ENCODE data around the gene PACSIN1. TPM values are rescaled to one million over a fixed set of nuclear protein-coding genes. Genes with fewer than 3 reads are reported as not detected.

Gene PACSIN1, protein sequence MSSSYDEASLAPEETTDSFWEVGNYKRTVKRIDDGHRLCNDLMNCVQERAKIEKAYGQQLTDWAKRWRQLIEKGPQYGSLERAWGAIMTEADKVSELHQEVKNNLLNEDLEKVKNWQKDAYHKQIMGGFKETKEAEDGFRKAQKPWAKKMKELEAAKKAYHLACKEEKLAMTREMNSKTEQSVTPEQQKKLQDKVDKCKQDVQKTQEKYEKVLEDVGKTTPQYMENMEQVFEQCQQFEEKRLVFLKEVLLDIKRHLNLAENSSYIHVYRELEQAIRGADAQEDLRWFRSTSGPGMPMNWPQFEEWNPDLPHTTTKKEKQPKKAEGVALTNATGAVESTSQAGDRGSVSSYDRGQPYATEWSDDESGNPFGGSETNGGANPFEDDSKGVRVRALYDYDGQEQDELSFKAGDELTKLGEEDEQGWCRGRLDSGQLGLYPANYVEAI
- not detected in 2 replicates for total RNA-seq (2014; rRNA removed; shearing (Covaris generic))

DNA sequence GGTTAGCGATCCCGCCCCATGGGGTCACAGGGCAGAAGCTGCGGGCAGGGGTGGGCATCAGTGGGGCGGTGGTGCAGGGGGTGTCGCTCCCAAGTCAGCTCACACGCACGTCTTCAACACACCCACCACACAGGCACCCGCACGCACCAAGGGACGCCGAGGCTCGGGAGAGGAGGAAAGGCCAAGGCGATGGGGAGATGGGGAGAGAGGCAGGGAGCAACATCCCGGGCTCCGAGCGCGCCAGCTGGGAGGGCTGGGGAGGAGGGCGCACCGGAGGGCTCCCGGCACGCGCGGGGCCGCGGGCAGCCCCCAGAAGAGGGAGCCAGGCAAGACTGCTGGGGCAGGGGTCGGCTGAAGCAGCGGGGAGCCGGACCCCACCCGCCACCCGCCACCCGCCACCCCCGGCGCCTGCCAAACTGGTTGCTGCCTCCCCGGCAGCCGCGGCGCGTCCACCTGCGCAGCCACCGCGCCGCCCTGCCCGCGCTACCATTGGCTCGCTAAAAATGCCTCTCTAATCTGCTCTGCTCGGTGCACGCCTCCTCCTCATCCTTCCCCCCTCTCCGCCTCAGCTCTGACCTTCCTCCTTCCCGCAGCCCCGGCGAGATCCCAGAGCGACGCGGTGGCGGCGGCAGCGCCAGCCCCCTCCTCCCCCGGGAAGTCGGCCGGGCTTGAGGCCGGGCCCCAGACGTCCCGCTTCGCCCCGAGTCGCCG lies at the start of gene PACSIN1:
Gene PACSIN1 (plus strand): TSS at position 546 of the 711 bp plus-strand sequence. CDS start 60,230 bp downstream, outside the sequence.
- H3K4me1 ChIP-seq (replicated peaks) = peaks cover 5% of the 10 kb centered on the region
- no peak within 1 kb of the TSS for H3K4me3 ChIP-seq
- no peaks in the 10 kb centered on the region for H3K9me3 ChIP-seq (replicated peaks)
- H3K27me3 ChIP-seq (replicated peaks) = peaks cover 14% of the 10 kb centered on the region
- H3K36me3 ChIP-seq = no peaks in the 10 kb centered on the region
- H3K27ac ChIP-seq = no peak within 1 kb of the TSS
- no peak for DNase-seq (ENCODE audit: low read depth in 1 of 2, low spot score in 2 of 2)

DNA sequence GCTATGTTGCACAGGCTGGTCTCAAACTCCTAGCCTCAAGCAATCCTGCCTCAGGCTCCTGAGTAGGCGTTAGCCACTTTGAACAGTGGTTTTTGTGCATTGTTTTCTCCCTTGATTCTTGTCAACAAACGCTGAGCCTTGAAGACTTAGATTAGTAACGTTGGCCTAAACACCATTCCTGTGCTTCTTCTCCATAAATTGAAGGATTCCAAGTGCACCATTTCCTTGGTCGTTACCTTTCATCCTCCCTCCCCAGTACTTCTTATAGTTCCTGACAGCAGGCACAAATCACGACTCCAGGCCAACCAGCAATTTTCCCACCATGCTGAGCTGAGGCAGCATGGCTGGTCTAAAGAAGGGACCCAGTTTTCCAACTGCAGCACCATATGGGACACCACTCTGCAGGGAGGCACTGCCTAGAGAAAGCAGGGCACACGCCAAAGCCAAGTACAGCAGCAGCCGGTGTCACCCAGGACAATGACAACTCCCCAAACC lies 49.0 kb upstream of the PACSIN1 start:
- no peak for DNase-seq (ENCODE audit: low read depth in 1 of 2, low spot score in 2 of 2)
- no peak overlapping the region for H3K4me3 ChIP-seq
- H3K27ac ChIP-seq = no peak overlapping the region
- no peaks in the 10 kb centered on the region for H3K9me3 ChIP-seq (replicated peaks)
- peaks cover 6% of the 10 kb centered on the region; the same call in 1 of the 2 replicates for H3K4me1 ChIP-seq (replicated peaks)
- no peaks in the 10 kb centered on the region for H3K27me3 ChIP-seq (replicated peaks)
- peaks cover 66% of the 10 kb centered on the region for H3K36me3 ChIP-seq

DNA sequence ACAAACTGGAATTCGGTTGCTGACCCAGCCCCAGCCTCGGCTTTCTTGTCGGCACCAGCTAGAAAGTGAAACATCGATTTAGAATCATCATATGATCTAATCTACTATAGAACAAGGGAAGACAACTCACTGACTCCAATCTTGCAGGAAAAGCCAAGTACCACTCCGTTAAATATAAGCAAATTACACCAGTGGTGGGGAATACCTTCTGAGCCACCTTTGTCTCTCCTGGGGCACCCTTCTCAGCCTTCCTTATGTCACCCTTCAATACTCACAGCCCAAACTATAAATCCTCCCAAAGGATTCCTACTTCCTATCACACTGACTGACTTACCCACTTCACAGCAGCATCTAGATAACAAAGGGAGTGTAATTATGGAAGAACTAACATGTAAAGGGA lies 47.5 kb upstream of the PACSIN1 start:
- no peak overlapping the region for H3K27ac ChIP-seq
- no peak for DNase-seq (ENCODE audit: low read depth in 1 of 2, low spot score in 2 of 2)
- H3K9me3 ChIP-seq (replicated peaks) = no peaks in the 10 kb centered on the region
- 0 out of 2 replicates have a peak, but pooled peaks cover 1% of the 10 kb centered on the region for H3K4me1 ChIP-seq (replicated peaks)
- H3K36me3 ChIP-seq = peaks cover 81% of the 10 kb centered on the region
- H3K4me3 ChIP-seq = no peak overlapping the region
- no peaks in the 10 kb centered on the region for H3K27me3 ChIP-seq (replicated peaks)

DNA sequence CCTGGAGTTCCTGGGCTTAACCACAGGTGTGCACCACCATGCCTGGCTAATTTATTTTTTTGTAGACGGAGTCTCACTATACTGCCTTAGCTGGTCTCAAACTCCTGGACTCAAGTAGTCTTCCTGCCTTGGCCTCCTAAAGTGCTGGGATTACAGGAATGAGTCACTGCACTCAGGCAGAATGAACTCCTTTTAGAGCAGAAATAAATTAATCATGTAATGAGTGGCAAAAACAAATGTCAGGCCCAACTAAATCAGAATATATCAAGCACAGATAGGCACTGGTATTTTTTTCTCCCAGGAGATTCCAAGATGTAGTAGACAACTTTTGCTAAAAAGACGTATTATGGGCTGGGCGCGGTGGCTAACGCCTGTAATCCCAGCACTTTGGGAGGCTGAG lies 42.6 kb upstream of the PACSIN1 start:
- Histone ChIP-seq H3K27ac (no peak overlapping the region), H3K27me3 (replicated peaks) (no peaks in the 10 kb centered on the region), H3K4me1 (replicated peaks) (peaks cover 13% of the 10 kb centered on the region), H3K9me3 (replicated peaks) (no peaks in the 10 kb centered on the region), H3K4me3 (no peak overlapping the region), H3K36me3 (peaks cover 73% of the 10 kb centered on the region)
- no peak for DNase-seq (ENCODE audit: low read depth in 1 of 2, low spot score in 2 of 2)

DNA sequence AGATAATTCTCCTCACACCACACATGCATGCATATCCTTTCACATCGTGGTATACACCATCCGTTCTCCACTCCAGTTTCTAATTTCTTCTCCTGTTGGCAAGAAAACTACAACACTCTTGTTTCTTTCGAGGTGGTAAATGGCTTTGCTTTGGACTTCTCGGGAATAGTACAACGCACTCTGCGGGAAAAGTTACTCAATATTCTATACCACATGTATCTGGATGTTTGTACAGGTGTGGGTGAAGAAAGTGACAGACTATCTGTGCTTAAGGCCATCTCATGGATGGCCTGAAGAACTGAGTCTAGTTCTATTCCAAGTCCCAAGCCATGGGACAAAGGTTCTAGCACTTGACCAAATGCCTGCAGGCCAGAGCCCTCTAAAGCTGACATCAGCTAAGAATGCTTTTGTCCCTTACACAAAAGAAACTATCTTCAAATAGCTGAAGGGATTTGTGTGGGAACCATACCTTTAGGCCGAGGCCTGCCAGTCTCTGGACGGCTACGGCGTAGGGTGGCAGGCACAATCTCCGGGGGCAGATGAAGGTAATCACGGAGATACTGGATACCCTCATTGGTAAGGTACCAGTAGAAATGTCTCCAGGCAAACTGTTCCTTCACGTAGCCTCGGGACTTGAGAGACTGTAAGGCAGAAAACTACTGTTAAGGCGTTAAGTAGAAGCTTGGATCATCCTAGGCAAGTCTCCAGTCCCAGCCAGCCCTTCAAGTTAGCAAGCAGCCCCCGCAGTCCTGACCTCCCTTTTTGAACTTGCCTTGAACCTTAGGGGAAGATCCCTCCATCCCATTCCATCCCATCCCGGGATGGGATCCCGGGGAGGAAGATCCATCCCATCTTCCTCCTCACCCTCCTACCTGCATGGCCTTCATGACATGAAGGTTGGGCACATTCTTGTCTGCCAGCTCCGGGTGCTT lies 41.4 kb upstream of the PACSIN1 start:
- no peaks in the 10 kb centered on the region for H3K27me3 ChIP-seq (replicated peaks)
- peak overlapping the region; percentile 60; the same call in 1 of the 2 replicates for H3K27ac ChIP-seq
- no peak for DNase-seq (ENCODE audit: low read depth in 1 of 2, low spot score in 2 of 2)
- no peaks in the 10 kb centered on the region for H3K9me3 ChIP-seq (replicated peaks)
- H3K4me3 ChIP-seq = peak overlapping the region; percentile 65
- H3K4me1 ChIP-seq (replicated peaks) = peaks cover 13% of the 10 kb centered on the region
- peaks cover 61% of the 10 kb centered on the region for H3K36me3 ChIP-seq

DNA sequence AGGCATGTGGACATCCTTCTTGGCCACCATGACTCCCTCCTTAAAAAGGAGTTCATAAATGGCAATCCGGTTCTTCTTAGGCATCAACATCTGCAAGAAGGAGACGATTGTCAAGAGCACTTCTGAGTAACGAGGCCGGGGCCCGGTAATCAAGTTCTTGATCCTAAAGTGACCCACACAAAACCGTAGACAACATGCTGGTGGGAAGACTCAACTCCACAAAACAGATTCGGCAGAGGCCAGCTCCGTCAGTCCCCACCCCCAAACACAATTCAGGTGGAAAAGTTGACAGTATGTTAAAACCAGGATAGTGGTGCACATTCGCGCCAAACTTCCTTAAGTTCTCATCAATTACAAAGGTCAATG lies 40.8 kb upstream of the PACSIN1 start:
- Histone ChIP-seq H3K4me3 (peak overlapping the region; percentile 65), H3K27me3 (replicated peaks) (no peaks in the 10 kb centered on the region), H3K27ac (peak overlapping the region; percentile 60), H3K36me3 (peaks cover 54% of the 10 kb centered on the region), H3K9me3 (replicated peaks) (no peaks in the 10 kb centered on the region), H3K4me1 (replicated peaks) (peaks cover 13% of the 10 kb centered on the region)
- no peak for DNase-seq (ENCODE audit: low read depth in 1 of 2, low spot score in 2 of 2)

DNA sequence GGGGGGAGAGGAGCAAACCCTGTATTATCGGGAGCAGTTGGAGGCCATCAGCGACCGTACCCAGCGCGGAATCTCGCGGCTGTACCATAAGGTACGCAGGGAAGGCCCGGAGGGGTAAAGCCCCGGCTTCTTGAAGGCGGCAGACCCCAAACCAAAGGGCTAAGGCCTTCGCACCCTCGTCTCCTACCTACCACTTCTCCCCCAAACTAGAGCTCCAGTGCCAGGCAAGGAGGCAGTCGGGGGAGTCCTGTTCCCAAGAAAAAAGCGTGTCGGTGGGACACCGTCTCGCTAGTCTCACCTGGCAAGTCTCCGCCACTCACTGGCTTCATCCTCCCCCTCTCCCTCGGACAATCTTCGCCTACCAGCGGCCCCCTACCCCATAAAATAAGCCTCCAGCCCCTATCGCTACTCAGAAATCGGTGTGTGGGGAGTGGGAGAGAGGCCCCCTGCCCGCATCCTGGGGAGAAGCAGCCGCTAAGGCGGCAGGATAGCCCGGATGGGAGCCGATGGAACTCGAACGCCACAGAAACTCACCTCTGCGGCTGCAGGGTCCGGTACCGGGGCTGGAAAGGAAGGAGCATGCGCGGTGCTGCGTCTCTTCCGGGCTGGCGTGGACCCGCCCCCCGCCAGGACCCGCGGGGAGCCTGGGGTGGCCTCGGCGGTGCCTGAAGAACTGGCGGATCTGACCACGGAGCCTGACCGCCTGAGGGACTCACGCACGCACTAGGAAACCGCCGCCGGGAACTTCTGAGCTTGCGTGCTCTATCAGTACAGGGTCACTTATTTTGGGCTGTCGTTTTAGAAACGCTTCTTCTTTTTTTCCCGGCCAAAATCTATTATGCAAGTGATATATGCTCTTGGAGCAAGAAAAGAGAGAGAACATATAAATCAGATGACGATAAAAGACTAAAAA lies 40.1 kb upstream of the PACSIN1 start, which contains the start of gene RPS10:
Gene RPS10 (minus strand): TSS at position 572 of the 913 bp plus-strand sequence. CDS start 848 bp downstream, outside the sequence.
- H3K27ac ChIP-seq = peak within 1 kb of the TSS; percentile 60
- peaks cover 13% of the 10 kb centered on the region for H3K4me1 ChIP-seq (replicated peaks)

GRCh38 chr6:34435916-34436315 lies 30.0 kb upstream of the PACSIN1 start:
- H3K27me3 ChIP-seq (replicated peaks) = no peaks in the 10 kb centered on the region
- no peak for DNase-seq (ENCODE audit: low read depth in 1 of 2, low spot score in 2 of 2)
- no peaks in the 10 kb centered on the region for H3K9me3 ChIP-seq (replicated peaks)
- H3K4me3 ChIP-seq = no peak overlapping the region
- H3K27ac ChIP-seq = no peak overlapping the region
- H3K36me3 ChIP-seq = no peaks in the 10 kb centered on the region
- no peaks in the 10 kb centered on the region for H3K4me1 ChIP-seq (replicated peaks)

More for the DNA sequence above, 40.1 kb upstream of the PACSIN1 start, which contains the start of gene RPS10:
- Histone ChIP-seq H3K27me3 (replicated peaks) (no peaks in the 10 kb centered on the region), H3K9me3 (replicated peaks) (no peaks in the 10 kb centered on the region), H3K36me3 (peaks cover 48% of the 10 kb centered on the region), H3K4me3 (peak within 1 kb of the TSS; percentile 65)
- DNase-seq (ENCODE audit: low read depth in 1 of 2, low spot score in 2 of 2) = peak; percentile 91 to 94

DNA sequence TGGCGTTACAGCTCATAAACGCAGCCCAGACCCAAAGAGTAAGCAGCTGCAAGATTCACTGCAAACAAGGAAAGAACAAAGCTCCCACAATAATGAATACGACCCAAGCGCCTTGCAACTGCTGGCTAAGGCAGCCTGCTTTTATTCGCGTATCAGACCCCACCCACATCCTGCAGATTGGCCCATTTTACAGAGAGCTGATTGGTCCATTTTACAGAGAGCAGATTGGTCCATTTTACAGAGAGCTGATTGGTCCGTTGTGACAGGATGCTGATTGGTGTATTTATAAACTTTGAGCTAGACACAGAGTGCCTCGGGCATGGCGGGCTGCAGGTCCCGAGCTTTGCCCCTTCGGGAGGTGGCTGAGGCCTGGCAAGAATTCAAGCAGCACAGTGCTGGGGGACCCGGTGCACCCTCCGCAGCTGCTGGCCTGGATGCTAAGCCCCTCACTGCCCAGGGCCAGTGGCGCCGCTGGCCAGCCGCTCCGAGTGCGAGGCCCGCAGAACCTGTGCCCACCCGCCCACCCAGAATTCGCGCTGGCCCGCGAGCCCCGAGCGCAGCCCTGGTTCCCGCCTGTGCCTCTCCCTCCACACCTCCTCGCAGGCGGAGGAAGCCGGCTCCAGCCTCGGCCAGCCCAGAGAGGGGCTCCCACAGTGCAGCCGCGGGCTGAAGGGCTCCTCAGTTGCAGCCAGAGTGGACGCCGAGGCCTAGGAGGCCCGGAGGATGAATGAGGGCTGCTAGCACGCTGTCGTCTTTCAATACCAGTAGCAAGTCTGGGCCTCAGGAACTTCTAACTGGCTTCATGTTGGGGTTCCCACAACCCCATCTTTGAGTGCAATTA lies 28.9 kb upstream of the PACSIN1 start:
- no peak for DNase-seq (ENCODE audit: low read depth in 1 of 2, low spot score in 2 of 2)
- H3K9me3 ChIP-seq (replicated peaks) = no peaks in the 10 kb centered on the region
- no peaks in the 10 kb centered on the region for H3K36me3 ChIP-seq
- no peak overlapping the region for H3K4me3 ChIP-seq
- H3K27ac ChIP-seq = no peak overlapping the region
- no peaks in the 10 kb centered on the region for H3K4me1 ChIP-seq (replicated peaks)
- H3K27me3 ChIP-seq (replicated peaks) = no peaks in the 10 kb centered on the region

DNA sequence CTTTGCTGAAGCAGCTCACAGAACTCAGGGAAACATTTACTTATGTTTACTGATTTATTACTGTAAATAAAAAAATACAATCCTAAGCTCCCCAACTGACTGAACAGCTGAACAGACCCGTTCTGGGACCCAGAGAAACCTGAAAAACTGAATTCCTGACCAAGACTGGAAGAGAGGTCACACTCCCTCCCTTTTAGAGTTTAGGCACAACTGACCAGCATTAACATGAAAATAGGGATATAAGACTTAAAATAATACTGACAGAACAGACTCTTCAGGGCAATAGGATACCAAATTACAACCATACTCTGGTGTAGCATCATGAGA lies 28.3 kb upstream of the PACSIN1 start:
- H3K27me3 ChIP-seq (replicated peaks) = no peaks in the 10 kb centered on the region
- no peaks in the 10 kb centered on the region for H3K4me1 ChIP-seq (replicated peaks)
- no peaks in the 10 kb centered on the region for H3K9me3 ChIP-seq (replicated peaks)
- H3K36me3 ChIP-seq = no peaks in the 10 kb centered on the region
- H3K4me3 ChIP-seq = no peak overlapping the region
- no peak for DNase-seq (ENCODE audit: low read depth in 1 of 2, low spot score in 2 of 2)
- H3K27ac ChIP-seq = no peak overlapping the region

- no peak overlapping the region for H3K27ac ChIP-seq
- no peaks in the 10 kb centered on the region for H3K9me3 ChIP-seq (replicated peaks)
- H3K27me3 ChIP-seq (replicated peaks) = no peaks in the 10 kb centered on the region
- DNase-seq (ENCODE audit: low read depth in 1 of 2, low spot score in 2 of 2) = no peak
- H3K36me3 ChIP-seq = no peaks in the 10 kb centered on the region
- no peak overlapping the region for H3K4me3 ChIP-seq
- no peaks in the 10 kb centered on the region for H3K4me1 ChIP-seq (replicated peaks)
These were observed 27.2 kb upstream of the PACSIN1 start for GRCh38 chr6:34438705-34439104.

GRCh38 chr6:34439442-34439841 lies 26.4 kb upstream of the PACSIN1 start:
- H3K4me1 ChIP-seq (replicated peaks) = no peaks in the 10 kb centered on the region
- no peaks in the 10 kb centered on the region for H3K9me3 ChIP-seq (replicated peaks)
- no peak overlapping the region for H3K27ac ChIP-seq
- no peaks in the 10 kb centered on the region for H3K36me3 ChIP-seq
- no peak overlapping the region for H3K4me3 ChIP-seq
- no peak for DNase-seq (ENCODE audit: low read depth in 1 of 2, low spot score in 2 of 2)
- H3K27me3 ChIP-seq (replicated peaks) = no peaks in the 10 kb centered on the region

All from SJSA1 (cell line).